Gastrocnemius medialis (tissue), 4 donors: ENCODE results near the gene GRID2.

ENCODE experiments used
- CTCF ChIP-seq, 5 experiments: fragments of 450-650 bp in 3 of 5; fragments of 200-600 bp in 2 of 5; sonication (generic) in 2 of 5; IDR thresholded peaks in 4 of 5; conservative IDR thresholded peaks in 1 of 5; 1 replicate in 4 of 5; 2 replicates in 1 of 5; pipeline ENCODE4 v1.5.1; 2016 to 2019; ENCODE audit warnings: antibody characterized with exemption in 5 of 5, mild to moderate bottlenecking in 3 of 5, moderate library complexity in 3 of 5
- POLR2A ChIP-seq, 2 donors: fragments of 450-650 bp; IDR thresholded peaks; one replicate each; pipeline ENCODE4 v1.6.1; 2017; ENCODE audit warnings: antibody characterized with exemption in 2 of 2, mild to moderate bottlenecking in 2 of 2, moderate library complexity in 2 of 2

- TF ChIP-seq CTCF (IDR thresholded peaks at IDR 0.05 in 4 of 5, conservative IDR thresholded peaks at IDR 0.05 in 1 of 5) (no peak), POLR2A (IDR thresholded peaks at IDR 0.05) (no peak)
These were observed 1013.8 kb downstream of the GRID2 start for GRCh38 chr4:93317561-93317960.
